Coronary artery (tissue), 2 donors: ENCODE measurements around the gene DCTN3.
A peak's percentile ranks its signal among the peaks of the same experiment; 100 is the strongest.

Source experiments
- DNase-seq: peaks from one replicate; pipeline ENCODE4 v3.0.0-alpha.2; 2017; ENCODE audit warnings: low spot score
- H3K27ac ChIP-seq, 2 donors: fragments of 200-600 bp; sonication (generic); one replicate each; pipeline ENCODE4 v1.5.1; 2016 to 2019
- H3K4me3 ChIP-seq: fragments of 200-600 bp; sonication (generic); 2 replicates; pipeline ENCODE4 v1.5.1; 2016; ENCODE audit warnings: mild to moderate bottlenecking, moderate library complexity
- CTCF ChIP-seq: fragments of 200-600 bp; sonication (generic); IDR thresholded peaks from one replicate; pipeline ENCODE4 v1.5.1; 2019; ENCODE audit warnings: antibody characterized with exemption

The DCTN3 gene

GRCh38 chr9:34653151-34654072, 33.1 kb upstream of the DCTN3 start:
- Histone ChIP-seq H3K27ac (peak overlapping the region; percentile 87 to 91), H3K4me3 (peak overlapping the region; percentile 74)
- no peak for TF ChIP-seq CTCF
- no peak for DNase-seq

- peak overlapping the region; percentile 87 to 91 for H3K27ac ChIP-seq
- H3K4me3 ChIP-seq: peak overlapping the region; percentile 74
- no peak for TF ChIP-seq CTCF
Observed at GRCh38 chr9:34652602-34653000, 32.3 kb upstream of the DCTN3 start.

GRCh38 chr9:34651876-34652601, 31.7 kb upstream of the DCTN3 start, which contains the start of gene IL11RA:
Gene IL11RA, plus strand, starts transcription at chr9:34652185. Its CDS starts 3,033 bp downstream, at chr9:34655218.
- TF ChIP-seq CTCF: no peak
- Histone ChIP-seq H3K27ac (peak within 1 kb of the TSS; percentile 87 to 91), H3K4me3 (peak within 1 kb of the TSS; percentile 74)
- DNase-seq: peak; percentile 94

More at GRCh38 chr9:34652602-34653000, 32.3 kb upstream of the DCTN3 start:
- no peak for DNase-seq

GRCh38 chr9:34651321-34651720, 31.0 kb upstream of the DCTN3 start:
- H3K4me3 ChIP-seq: peak overlapping the region; percentile 74
- H3K27ac ChIP-seq: peak overlapping the region; percentile 87 to 91
- no peak for TF ChIP-seq CTCF
- DNase-seq: no peak

- no peak for DNase-seq
- TF ChIP-seq CTCF: no peak
- H3K27ac ChIP-seq: peak overlapping the region; percentile 87 to 91
- H3K4me3 ChIP-seq: no peak overlapping the region
Observed at GRCh38 chr9:34650816-34651215, 30.5 kb upstream of the DCTN3 start.

GRCh38 chr9:34648673-34649072, 28.4 kb upstream of the DCTN3 start:
- Histone ChIP-seq H3K27ac (peak overlapping the region in 1 of 2 donors; percentile 91), H3K4me3 (no peak overlapping the region)
- DNase-seq: no peak
- no peak for TF ChIP-seq CTCF
